ENCODE measurements around the gene TPPP2.

Gene TPPP2

DNA sequence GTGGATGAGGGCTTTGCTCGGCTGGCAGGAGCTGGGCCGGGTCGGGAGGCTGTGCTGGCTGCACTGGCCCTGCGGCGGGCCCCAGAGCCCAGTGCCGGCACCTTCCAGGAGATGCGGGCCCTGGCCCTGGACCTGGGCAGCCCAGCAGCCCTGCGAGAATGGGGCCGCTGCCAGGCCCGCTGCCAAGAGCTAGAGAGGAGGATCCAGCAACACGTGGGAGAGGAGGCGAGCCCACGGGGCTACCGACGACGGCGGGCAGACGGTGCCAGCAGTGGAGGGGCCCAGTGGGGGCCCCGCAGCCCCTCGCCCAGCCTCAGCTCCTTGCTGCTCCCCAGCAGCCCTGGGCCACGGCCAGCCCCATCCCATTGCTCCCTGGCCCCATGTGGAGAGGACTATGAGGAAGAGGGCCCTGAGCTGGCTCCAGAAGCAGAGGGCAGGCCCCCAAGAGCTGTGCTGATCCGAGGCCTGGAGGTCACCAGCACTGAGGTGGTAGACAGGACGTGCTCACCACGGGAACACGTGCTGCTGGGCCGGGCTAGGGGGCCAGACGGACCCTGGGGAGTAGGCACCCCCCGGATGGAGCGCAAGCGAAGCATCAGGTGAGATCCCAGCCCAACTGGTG, 51.6 kb downstream of the TPPP2 start:
- no peak for DNase-seq
